ENCODE measurements around the gene HSD17B1. TPM values are rescaled to one million over a fixed set of nuclear protein-coding genes. Genes with fewer than 3 reads are reported as not detected.

The HSD17B1 gene
- total and polyA plus RNA-seq, 2 of the 13 experiments (the other 11 are each of a cell fraction or from before 2014, with no cell fraction given) = 0.54 to 0.93 TPM

GRCh38 chr17:42517516-42517915 lies 35.2 kb upstream of the HSD17B1 start (continued):
- TF ChIP-seq ZNF614 (CRISPR knock-in tag; IDR thresholded peaks at IDR 0.05; ENCODE audit: borderline replicate concordance) (peak; percentile 57; the same call in 1 of the 2 replicates), HMG20B (CRISPR knock-in tag; conservative IDR thresholded peaks at IDR 0.05) (no peak; the same call in 1 of the 2 replicates), ARNT2 (CRISPR knock-in tag; IDR thresholded peaks at IDR 0.05; ENCODE audit: low read depth) (no peak), FOXP1 (IDR thresholded peaks at IDR 0.05) (no peak), FOXP1 (CRISPR knock-in tag; IDR thresholded peaks at IDR 0.05) (no peak), SP140L (CRISPR knock-in tag; IDR thresholded peaks at IDR 0.05; ENCODE audit: borderline replicate concordance) (no peak), MEIS2 (CRISPR knock-in tag; IDR thresholded peaks at IDR 0.05) (0 out of 2 replicates have a peak, but pooled peaks have one; percentile 25), RBAK (CRISPR knock-in tag; IDR thresholded peaks at IDR 0.05) (no peak), MAFG (CRISPR knock-in tag; IDR thresholded peaks at IDR 0.05) (no peak), PPARG (CRISPR knock-in tag; conservative IDR thresholded peaks at IDR 0.05) (no peak), SIX1 (CRISPR knock-in tag; IDR thresholded peaks at IDR 0.05; ENCODE audit: borderline replicate concordance) (no peak), ZNF691 (CRISPR knock-in tag; IDR thresholded peaks at IDR 0.05; ENCODE audit: borderline replicate concordance, low read depth) (peak; percentile 52; the same call in 1 of the 2 replicates), ZNF20 (CRISPR knock-in tag; IDR thresholded peaks at IDR 0.05) (no peak), ZNF792 (CRISPR knock-in tag; IDR thresholded peaks at IDR 0.05) (no peak; the same call in 1 of the 2 replicates), USF2 (IDR thresholded peaks at IDR 0.05; ENCODE audit: low read depth, low read length) (no peak), USF2 (CRISPR knock-in tag; IDR thresholded peaks at IDR 0.05; ENCODE audit: borderline replicate concordance) (no peak), ZNF547 (CRISPR knock-in tag; IDR thresholded peaks at IDR 0.05) (no peak), AGO2 (optimal IDR thresholded peaks at IDR 0.05; ENCODE audit: low read depth, low read length) (no peak), ZNF530 (CRISPR knock-in tag; IDR thresholded peaks at IDR 0.05; ENCODE audit: low read depth) (no peak), CHD2 (IDR thresholded peaks at IDR 0.05; ENCODE audit: low read depth, low read length) (no peak), SAP130 (CRISPR knock-in tag; IDR thresholded peaks at IDR 0.05; ENCODE audit: low read depth) (peak; percentile 55), POLR2G (IDR thresholded peaks at IDR 0.05; ENCODE audit: low read depth, low read length) (no peak), ZNF709 (CRISPR knock-in tag; IDR thresholded peaks at IDR 0.05) (no peak), SMAD1 (CRISPR knock-in tag; IDR thresholded peaks at IDR 0.05; ENCODE audit: borderline replicate concordance, low read depth) (no peak), MIER2 (CRISPR knock-in tag; IDR thresholded peaks at IDR 0.05) (peak; percentile 78), ZFP90 (CRISPR knock-in tag; IDR thresholded peaks at IDR 0.05; ENCODE audit: borderline replicate concordance) (peak; percentile 55; the same call in 1 of the 2 replicates)
- TF ChIP-seq, protein P1, sequence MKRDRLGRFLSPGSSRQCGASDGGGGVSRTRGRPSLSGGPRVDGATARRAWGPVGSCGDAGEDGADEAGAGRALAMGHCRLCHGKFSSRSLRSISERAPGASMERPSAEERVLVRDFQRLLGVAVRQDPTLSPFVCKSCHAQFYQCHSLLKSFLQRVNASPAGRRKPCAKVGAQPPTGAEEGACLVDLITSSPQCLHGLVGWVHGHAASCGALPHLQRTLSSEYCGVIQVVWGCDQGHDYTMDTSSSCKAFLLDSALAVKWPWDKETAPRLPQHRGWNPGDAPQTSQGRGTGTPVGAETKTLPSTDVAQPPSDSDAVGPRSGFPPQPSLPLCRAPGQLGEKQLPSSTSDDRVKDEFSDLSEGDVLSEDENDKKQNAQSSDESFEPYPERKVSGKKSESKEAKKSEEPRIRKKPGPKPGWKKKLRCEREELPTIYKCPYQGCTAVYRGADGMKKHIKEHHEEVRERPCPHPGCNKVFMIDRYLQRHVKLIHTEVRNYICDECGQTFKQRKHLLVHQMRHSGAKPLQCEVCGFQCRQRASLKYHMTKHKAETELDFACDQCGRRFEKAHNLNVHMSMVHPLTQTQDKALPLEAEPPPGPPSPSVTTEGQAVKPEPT (CRISPR knock-in tag; IDR thresholded peaks at IDR 0.05; ENCODE audit: low read depth) = 0 out of 2 replicates have a peak, but pooled peaks have one; percentile 52
- TF ChIP-seq, protein P2, sequence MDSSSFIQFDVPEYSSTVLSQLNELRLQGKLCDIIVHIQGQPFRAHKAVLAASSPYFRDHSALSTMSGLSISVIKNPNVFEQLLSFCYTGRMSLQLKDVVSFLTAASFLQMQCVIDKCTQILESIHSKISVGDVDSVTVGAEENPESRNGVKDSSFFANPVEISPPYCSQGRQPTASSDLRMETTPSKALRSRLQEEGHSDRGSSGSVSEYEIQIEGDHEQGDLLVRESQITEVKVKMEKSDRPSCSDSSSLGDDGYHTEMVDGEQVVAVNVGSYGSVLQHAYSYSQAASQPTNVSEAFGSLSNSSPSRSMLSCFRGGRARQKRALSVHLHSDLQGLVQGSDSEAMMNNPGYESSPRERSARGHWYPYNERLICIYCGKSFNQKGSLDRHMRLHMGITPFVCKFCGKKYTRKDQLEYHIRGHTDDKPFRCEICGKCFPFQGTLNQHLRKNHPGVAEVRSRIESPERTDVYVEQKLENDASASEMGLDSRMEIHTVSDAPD (CRISPR knock-in tag; IDR thresholded peaks at IDR 0.05) = no peak
